ENCODE measurements around the gene FBLN2. TPM values are rescaled to one million over a fixed set of nuclear protein-coding genes. Genes with fewer than 3 reads are reported as not detected.

Gene FBLN2
- total RNA-seq, 2 donors from 2014 or later = 12.8 to 318 TPM

GRCh38 chr3:13552857-13553652 is 4.1 kb downstream of the FBLN2 start:
- WGBS = 50% methylated on average over 26 of the region's 28 CpGs
- no peak for DNase-seq (ENCODE audit: low spot score)
- Histone ChIP-seq H3K27ac (no peak overlapping the region), H3K27me3 (replicated peaks; ENCODE audit: insufficient read depth) (no peaks in the 10 kb centered on the region), H3K4me3 (no peak overlapping the region), H3K9me3 (no peaks in the 10 kb centered on the region), H3K36me3 (no peaks in the 10 kb centered on the region), H3K4me1 (replicated peaks) (no peaks in the 10 kb centered on the region)
- intact Hi-C loops (cut with DNase I) = no loop called here
- TF ChIP-seq POLR2AphosphoS5 (IDR thresholded peaks at IDR 0.05) = no peak
- TF ChIP-seq POLR2A (IDR thresholded peaks at IDR 0.05) = no peak
- TF ChIP-seq CTCF (IDR thresholded peaks at IDR 0.05) = no peak

- no peak for TF ChIP-seq POLR2AphosphoS5 (IDR thresholded peaks at IDR 0.05)
- no peak for TF ChIP-seq POLR2A (IDR thresholded peaks at IDR 0.05)
- no peak for TF ChIP-seq CTCF (IDR thresholded peaks at IDR 0.05)
- H3K27me3 ChIP-seq (replicated peaks; ENCODE audit: insufficient read depth) = no peaks in the 10 kb centered on the region
- DNase-seq (ENCODE audit: low spot score) = no peak
- H3K4me1 ChIP-seq (replicated peaks) = no peaks in the 10 kb centered on the region
- H3K36me3 ChIP-seq = no peaks in the 10 kb centered on the region
- 64% methylated on average over 12 of the region's 12 CpGs for WGBS
- no peak overlapping the region for H3K4me3 ChIP-seq
- H3K27ac ChIP-seq = no peak overlapping the region
- intact Hi-C loops (cut with DNase I) = no loop called here
- no peaks in the 10 kb centered on the region for H3K9me3 ChIP-seq
These were observed 4.8 kb downstream of the FBLN2 start for GRCh38 chr3:13553686-13554085.

- Histone ChIP-seq H3K27me3 (replicated peaks; ENCODE audit: insufficient read depth) (no peaks in the 10 kb centered on the region), H3K27ac (no peak overlapping the region), H3K9me3 (no peaks in the 10 kb centered on the region), H3K36me3 (no peaks in the 10 kb centered on the region), H3K4me3 (no peak overlapping the region), H3K4me1 (replicated peaks) (no peaks in the 10 kb centered on the region)
- intact Hi-C loops (cut with DNase I) = no loop called here
- WGBS = 80% methylated on average over 11 of the region's 11 CpGs
- DNase-seq (ENCODE audit: low spot score) = no peak
- TF ChIP-seq POLR2A (IDR thresholded peaks at IDR 0.05) (no peak), POLR2AphosphoS5 (IDR thresholded peaks at IDR 0.05) (no peak), CTCF (IDR thresholded peaks at IDR 0.05) (no peak)
These were observed 6.8 kb downstream of the FBLN2 start for GRCh38 chr3:13555753-13556152.

GRCh38 chr3:13556207-13556606 is 7.3 kb downstream of the FBLN2 start:
- H3K27ac ChIP-seq = no peak overlapping the region
- no peak for TF ChIP-seq POLR2AphosphoS5 (IDR thresholded peaks at IDR 0.05)
- TF ChIP-seq POLR2A (IDR thresholded peaks at IDR 0.05) = no peak
- TF ChIP-seq CTCF (IDR thresholded peaks at IDR 0.05) = no peak
- H3K4me3 ChIP-seq = no peak overlapping the region
- no peaks in the 10 kb centered on the region for H3K27me3 ChIP-seq (replicated peaks; ENCODE audit: insufficient read depth)
- 56% methylated on average over 6 of the region's 6 CpGs for WGBS
- no peak for DNase-seq (ENCODE audit: low spot score)
- intact Hi-C loops (cut with DNase I) = no loop called here
- H3K9me3 ChIP-seq = no peaks in the 10 kb centered on the region
- no peaks in the 10 kb centered on the region for H3K4me1 ChIP-seq (replicated peaks)
- no peaks in the 10 kb centered on the region for H3K36me3 ChIP-seq

- no peak for DNase-seq (ENCODE audit: low spot score)
- H3K27ac ChIP-seq = no peak overlapping the region
- TF ChIP-seq CTCF (IDR thresholded peaks at IDR 0.05) (no peak), POLR2AphosphoS5 (IDR thresholded peaks at IDR 0.05) (no peak), POLR2A (IDR thresholded peaks at IDR 0.05) (no peak)
- H3K36me3 ChIP-seq = no peaks in the 10 kb centered on the region
- H3K9me3 ChIP-seq = no peaks in the 10 kb centered on the region
- intact Hi-C loops (cut with DNase I) = no loop called here
- 88% methylated on average over 6 of the region's 6 CpGs for WGBS
- no peak overlapping the region for H3K4me3 ChIP-seq
- no peaks in the 10 kb centered on the region for H3K27me3 ChIP-seq (replicated peaks; ENCODE audit: insufficient read depth)
- no peaks in the 10 kb centered on the region for H3K4me1 ChIP-seq (replicated peaks)
These were observed 8.0 kb downstream of the FBLN2 start for GRCh38 chr3:13556917-13557316.
